Activated T-cell treated with anti-CD3 and anti-CD28 coated beads for 1 hour (primary cell): Measurements from ENCODE around the gene CYSTM1.

Experiments
- DNase-seq: peaks from one replicate; pipeline ENCODE4 v3.0.0-alpha.2; 2020; ENCODE audit warnings: low read depth

The CYSTM1 gene

DNA sequence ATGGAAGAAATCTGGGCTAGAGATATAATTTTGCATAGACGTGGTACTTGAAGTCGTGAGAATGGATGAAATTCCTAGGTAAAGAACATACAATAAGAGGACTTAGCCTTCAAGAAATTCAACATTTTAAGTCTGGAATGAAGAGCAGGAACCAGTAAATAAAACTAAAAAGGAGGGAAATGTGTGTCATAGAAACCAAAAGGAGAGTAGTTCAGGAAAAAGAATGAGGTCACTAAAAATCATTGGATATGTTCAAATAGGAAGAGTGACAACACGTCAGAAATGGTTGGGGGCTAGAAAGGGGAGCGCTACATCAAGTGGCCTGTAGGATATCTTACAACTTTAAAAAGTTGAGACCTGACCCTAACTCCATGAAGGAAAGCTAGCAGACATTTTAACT, 83.9 kb downstream of the CYSTM1 start:
- DNase-seq, result no peak

DNA sequence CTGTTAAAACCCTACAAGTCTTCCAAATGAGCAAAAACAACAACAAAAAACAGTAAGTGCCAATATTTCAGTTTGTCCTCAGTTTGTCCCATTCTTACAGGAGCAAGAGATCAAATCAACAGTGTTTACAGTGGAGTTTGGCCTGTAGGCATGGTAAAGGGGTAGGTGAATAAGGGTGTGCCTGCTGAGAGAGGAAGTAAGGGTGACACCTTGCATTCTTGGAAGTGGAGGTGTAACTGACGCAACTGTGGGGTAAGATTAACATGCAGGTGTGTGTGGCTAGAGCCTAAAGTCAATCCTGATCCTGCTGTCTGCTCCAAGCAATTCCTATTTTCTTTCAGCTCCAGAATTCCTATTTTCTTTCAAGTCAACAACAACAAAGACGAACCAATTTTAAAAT, 84.5 kb downstream of the CYSTM1 start:
- DNase-seq, result no peak

DNA sequence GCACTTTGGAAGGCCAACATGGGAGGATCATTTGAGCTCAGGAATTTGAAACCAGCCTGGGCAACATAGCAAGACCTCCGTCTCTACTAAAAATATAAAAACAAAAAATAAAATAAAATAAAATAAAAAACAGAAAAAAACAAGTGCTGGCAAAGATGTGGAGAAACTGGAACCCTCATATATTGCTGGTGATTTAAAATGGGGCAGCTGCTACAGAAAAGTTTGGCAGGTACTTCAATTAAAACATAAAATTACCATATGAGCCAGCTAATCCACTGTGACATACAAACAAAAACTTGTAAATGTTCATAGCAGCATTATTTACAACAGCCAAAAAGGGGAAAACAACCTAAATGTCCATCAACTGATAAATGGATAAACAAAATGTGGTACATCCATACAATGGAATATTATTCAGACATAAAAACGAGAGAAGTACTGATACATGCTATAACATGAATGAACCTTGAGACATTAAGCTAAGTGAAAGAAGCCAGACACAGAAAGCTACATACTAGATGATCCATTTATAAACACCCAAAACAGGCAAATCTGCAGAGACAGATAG, 85.2 kb downstream of the CYSTM1 start:
- DNase-seq, result no peak

DNA sequence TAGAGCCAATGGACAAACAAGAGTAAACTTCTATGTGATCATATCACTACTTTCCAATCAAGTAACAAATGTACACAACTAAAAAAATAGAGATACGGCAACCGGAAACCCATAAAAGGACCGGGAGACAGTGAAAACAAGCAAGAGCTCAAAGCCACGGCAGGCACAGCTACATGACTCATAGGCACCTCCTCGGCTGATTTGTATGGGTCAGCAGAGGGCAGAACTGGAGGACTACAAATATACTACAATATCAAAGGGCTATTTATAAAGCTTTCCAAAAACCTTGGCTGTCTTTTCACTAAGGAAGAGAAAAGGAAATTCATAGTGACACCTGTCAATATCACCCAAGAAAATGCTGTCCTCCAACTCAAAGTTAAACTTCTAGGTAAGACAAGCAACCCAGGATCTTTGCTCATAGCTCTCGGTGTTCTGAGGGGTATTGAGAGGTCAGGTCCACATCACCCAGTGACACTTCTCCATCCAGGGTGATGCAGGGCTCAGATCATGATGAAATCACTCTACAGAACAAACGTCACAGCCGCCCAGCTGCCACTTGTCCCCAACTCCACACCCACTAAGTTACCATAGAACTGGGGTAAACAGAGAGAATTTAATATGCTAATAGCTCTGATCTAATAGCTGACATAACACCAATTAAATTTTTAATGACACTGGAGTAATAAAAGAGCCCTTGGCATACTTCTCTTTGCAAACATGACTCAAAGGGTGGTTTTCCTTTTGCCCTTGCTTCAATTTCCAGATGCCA, 86.6 kb downstream of the CYSTM1 start:
- no peak for DNase-seq

DNA sequence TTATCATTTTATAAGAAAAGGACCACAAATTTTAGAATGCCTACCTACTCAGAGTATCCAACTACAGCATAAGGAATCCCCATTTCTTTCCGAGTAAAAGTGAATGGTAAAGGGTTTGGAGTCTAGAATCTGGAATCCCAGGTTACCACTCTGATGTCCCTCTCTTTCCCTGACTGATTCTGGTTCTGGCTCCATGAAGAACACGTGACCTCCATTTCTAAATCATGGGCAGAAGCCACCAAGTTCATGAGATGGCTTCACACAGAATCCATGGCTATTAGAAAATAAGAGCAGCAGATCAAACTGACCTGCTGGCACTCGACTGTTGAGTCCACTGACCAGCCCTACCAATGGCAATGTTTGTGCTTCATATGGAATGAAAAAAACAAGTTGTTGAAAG, 87.2 kb downstream of the CYSTM1 start:
- DNase-seq, result no peak

DNA sequence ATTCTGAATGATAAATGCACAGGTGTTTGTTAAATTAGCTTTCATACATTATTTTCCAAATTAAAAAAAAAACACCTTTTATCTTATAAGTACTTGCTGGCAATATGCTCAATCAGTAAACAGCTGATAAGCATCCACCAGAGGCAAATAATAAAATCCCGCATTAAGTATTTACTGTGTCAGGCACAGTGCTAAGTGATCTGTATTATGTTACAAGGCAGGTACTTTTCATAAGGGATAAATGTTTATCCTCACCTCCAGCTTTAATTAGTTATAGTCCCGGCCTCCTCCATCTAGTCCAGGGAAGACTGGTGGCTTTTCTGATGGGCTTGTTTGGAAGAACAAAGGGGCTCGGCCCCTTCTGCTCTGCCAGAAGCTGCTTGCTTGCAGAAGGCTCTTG, 87.9 kb downstream of the CYSTM1 start:
- no peak for DNase-seq

DNA sequence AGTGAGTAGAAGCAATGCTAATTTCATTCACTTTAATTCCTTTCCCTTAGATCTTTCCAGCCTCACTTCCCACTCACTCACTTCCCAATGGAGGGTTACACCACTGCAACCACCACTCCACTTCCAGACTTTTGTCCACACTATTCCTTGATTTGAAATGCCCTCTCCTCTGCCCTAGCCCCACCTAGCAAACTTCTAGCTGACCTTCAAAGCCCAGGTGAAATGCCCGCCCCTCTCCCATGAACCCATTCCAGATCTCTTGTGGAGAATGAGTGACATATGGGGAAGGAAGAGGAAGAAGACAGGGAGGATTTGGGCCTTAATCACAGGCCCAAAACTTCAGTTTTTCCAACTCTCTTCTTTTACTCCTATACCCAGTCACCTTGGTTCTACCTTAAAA, 90.9 kb downstream of the CYSTM1 start:
- no peak for DNase-seq

DNA sequence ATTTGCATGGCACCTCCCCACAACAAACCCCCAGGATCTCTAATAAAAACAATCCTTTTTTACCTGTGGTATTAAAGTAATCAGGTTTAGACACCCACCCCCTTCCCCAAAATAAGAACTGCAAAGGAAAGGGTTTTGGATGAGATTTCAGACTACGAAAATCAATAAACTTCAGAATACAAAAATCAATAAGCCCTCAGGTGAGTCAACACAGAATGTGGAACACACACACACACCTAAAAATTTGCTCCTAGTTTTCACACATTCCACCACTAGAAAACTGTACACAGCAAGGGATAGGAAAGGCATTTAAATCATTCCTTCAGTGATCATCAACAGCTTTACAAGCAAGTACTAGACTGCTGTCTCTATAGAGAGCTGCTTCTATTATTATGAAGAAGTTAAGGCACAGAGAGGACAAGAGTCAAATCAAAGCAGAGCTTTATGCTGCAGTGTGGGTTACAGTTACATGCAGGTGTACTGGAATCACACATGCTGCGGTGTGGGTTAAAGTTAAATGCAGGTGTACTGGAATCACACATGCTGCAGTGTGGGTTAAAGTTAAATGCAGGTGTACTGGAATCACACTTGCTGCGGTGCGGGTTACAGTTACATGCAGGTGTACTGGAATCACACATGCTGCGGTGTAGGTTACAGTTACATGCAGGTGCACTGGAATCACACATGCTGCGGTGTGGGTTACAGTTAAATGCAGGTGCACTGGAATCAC, 91.6 kb downstream of the CYSTM1 start:
- no peak for DNase-seq

DNA sequence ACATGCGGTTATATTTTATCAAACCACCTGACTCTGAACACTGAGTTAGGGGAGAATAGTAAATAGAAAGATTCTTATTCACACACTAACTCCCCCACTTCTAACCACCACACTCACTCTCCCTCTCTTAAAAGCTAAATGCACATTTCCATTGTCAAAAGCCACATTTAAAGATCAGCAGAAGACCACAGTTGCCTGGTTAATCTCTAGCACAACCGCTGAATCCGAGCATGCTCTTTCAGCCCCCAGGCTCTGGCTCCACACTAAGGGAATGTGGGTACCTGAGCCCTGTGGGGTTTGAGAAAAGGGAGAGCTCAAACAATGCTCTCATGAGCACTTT, 92.2 kb downstream of the CYSTM1 start:
- no peak for DNase-seq

DNA sequence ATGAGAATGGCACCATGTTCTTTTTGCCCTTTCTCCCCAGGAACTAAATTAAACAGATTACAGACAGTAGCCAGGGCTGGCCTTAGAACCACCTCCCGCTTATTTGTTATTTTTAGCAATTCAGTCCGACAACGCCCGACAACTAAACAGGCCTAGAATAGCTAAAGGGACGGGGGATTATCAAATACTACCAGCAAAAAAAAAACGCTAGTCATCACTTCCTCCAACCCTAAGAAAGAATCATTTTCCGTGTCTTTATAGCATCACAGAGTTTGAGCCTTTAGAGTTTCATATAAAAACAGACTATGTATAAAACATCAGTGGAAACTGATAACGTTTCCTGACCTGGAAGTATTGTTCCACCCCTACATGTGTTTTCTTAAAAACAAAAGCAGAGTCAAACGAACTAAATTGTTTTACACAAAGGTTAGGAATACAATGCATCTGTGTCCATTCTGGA, 92.6 kb downstream of the CYSTM1 start:
- DNase-seq, result no peak

DNA sequence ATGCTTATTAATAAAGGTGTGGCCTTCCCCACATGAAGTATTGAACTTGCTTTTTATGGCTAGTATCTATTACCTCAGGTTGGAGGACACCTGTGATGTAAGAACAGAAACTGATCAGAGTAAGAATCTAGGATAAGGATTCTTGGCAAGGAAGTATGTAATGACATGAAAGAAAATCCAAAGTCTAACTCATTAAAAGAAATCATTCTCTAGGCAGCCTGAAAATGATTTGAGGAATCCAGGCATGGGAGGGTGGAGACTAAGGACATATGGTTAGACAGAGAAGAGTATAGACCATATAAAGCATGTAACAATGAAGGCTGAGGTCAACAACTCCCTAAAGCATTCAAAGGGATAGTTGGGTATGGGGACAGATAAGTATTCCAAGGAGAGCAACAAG, 95.0 kb downstream of the CYSTM1 start:
- no peak for DNase-seq

DNA sequence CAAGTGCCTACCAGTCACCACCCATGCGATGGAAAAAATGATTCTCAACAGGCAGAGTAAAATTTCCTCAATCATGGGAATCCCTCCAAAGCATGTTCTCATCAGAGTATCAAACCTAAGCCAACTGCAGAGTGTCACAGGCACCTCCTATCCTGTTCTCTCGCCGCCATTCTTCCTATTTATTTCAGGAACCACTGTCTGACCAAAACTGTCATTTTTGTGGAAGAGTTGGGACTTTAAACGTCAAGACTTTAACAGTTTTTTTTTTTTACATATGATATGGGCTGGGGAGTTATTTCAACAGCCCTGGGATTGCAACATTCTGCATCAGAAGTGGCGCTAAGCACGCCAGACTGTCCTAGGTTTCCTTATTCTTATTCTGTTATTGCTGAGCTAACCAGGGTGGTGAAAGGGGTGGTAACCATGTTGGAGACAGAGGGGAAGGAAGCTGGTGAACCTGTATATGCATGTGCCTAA, 98.5 kb downstream of the CYSTM1 start:
- no peak for DNase-seq

DNA sequence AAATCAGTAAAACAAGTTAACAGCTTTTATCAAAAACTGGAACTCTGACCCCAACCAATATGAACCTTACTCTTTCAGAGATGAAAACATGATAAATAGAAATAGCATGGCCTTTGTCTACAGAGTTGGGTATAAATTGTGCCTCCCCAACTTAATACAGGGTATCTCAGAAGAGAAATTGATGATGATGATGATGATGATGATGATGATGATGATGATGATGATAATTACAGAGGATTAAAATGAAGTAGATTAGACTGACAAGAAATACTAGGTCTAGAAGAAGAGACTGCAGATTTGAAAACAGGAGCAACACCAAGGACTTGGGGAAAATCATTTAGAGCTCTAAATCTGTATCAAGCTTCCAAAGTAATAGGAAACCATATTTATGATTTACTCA, 100.8 kb downstream of the CYSTM1 start:
- no peak for DNase-seq

DNA sequence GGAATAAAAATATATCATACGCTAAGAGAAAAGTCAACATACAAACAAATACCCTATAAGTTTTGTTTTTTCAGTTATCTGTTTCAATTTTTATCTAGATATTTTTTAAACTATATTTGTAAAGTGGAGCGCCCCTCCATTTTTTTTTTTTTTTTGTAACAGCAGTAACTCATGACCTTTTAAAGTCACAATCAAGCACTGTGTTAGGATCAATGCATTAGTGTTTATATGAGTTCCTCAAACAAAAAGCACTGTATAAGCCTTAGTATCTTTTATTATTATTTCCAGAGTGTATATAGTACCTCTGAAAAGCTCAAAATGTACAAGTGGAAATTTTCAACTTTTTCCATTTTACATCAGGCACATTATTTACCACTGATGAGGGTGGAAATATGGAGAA, 107.3 kb downstream of the CYSTM1 start:
- DNase-seq, result no peak

DNA sequence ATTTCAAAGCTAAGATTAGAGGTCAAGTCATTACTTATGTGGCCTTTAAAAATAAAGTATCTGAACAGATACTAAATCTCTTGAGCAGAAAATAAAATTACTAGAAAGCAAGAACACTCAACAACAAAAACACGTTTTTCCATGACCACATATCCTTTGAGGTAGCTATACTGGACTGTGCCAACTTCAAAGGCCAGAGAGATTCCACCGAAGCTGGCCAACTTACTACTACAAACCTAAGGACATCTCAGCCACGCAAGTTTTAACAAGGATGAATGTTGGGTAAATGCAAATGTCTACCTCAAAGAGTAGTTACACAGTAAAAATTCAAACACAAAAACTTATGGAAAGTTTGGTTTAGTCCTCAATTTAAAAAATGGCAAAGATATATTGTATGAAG, 109.0 kb downstream of the CYSTM1 start:
- DNase-seq, result no peak

DNA sequence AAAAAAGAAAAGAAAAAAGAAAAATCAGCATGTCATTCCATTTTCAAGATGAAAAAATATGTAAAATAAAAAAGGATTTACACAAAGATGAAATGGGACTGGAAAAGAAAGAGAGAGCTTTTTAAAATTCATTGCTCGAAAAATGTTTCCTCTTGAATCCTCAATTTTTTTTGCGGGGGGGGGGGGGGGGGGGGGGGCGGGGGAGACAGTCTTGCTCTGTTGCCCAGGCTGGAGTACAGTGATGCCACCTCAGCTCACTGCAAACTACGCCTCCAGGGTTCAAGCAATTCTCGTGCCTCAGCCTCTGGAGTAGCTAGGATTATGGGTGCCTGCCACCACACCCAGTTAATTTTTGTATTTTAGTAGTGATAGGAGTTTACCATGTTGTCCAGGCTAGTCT, 111.4 kb downstream of the CYSTM1 start:
- no peak for DNase-seq

DNA sequence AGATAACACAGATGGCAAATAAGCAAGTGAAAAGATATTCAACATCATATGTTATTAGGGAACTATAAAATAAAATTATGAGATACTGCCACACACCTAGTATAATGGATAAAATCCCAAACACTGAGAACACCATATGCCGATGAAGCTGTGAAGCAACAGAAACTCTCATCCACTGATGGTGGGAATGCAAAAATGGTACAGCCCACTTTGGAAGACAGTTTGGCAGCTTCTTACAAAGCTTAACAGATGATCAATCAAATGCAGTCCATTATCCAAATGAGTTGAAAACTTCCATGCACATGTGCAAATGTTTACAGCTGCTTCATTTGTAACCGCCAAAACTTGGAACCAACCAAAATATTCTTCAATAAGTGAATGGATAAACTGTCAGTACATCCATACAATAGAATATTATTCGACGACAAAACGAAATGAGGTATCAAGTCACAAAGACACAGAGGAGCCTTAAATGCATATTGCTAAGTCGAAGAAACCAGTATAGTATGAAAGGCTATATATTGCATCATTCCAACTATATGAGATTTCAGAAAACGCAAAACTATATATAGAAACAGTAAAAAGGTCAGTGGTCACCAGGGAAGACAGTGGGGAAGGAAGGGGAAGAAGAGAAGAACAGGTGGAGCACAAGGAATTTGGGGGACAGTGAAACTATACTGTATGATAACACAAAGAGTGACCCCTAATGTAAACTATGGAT, 113.0 kb downstream of the CYSTM1 start:
- no peak for DNase-seq

DNA sequence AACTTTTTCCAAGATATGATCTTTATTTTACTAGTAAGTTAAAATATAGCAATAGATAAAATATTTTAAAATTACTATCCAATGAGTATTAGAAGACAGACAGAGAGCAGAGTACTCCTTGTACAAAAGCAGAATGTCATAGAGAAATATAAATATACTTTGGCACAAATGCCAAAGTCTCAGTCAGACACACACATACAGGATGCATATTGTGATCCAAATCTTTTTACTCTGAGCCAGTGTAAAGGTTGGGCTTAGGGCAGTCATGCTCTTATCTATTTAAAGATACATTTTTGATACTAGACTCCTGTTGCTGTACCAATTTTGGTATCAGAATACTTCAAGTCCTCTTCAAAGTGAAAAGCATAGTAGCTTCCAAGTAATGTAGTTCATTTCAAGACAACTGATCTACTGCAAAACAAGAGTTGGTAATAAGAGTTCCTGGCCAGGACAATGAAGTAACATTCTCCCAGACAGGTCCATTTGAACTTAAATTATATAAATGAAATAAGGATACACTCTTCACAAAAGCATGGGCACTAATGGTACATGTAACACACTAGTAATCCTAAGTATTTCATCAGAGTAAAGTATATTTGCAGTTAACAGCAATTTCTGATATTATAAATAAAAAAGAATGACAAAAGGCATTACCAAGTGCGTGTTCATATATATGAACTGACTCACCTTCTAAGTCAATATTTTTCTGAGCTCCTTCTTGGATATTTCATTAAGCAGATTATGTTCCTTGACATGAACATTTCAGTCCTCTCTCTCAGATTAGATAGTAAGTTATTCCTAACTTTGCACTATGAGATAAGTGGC, 117.4 kb downstream of the CYSTM1 start:
- DNase-seq, result no peak
